Kidney epithelial cell (primary cell): ENCODE data around the gene CAPN14. TPM values are rescaled to one million over a fixed set of nuclear protein-coding genes. Genes with fewer than 3 reads are reported as not detected.

Experiments used
- DNase-seq: peaks from one replicate; pipeline ENCODE4 v3.0.0-alpha.2; 2010; ENCODE audit warnings: low read depth
- H3K27me3 ChIP-seq: 2 replicates; pipeline ENCODE4 v1.6.0; 2011; ENCODE audit warnings: low read length; ENCODE audit not compliant: control insufficient read depth, insufficient read depth
- H3K36me3 ChIP-seq: 2 replicates; pipeline ENCODE4 v1.5.1; 2011; ENCODE audit warnings: low read length; ENCODE audit not compliant: control insufficient read depth, insufficient read depth
- H3K4me3 ChIP-seq: 2 replicates; pipeline ENCODE4 v1.5.1; 2011; ENCODE audit warnings: low read depth, mild to moderate bottlenecking, control low read depth, low read length
- CTCF ChIP-seq: IDR thresholded peaks from 2 replicates; pipeline ENCODE4 v1.5.1; 2011; ENCODE audit warnings: mild to moderate bottlenecking, moderate library complexity, low read length, control low read depth, inconsistent platforms; ENCODE audit not compliant: insufficient read depth, poor library complexity, severe bottlenecking
- total RNA-seq: library from RNA; depleted of rRNA; stranded (reverse); fragments of >200 nt; gene quantifications from 2 replicates; pipeline ENCODE4 v1.2.3, GENCODE V29; 2015

The CAPN14 gene
- total RNA-seq, 1 donor from 2014 or later = 0.58 TPM

DNA sequence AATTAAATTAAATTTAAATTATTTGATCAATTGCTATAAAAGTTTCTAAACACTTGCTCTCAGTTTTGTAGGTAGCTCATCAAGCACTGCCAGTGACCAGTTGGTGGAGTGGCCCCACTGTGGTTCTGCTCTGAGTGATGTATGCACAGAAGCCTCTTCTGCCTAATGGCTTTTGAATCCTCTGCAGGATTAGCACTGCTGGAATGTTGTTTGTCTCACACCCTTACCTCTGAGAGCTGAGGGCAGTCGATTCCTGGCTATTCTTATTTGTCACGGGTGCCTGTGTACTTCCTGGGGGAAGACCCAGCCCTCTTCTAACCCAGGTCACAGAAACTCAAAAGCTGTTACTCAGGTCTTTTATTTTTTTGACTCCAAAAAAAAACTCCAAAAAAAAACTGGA lies 9.5 kb downstream of the CAPN14 start:
- no peak for DNase-seq
- H3K27me3 ChIP-seq = peaks cover 3% of the 10 kb centered on the region
- no peak for TF ChIP-seq CTCF
- H3K4me3 ChIP-seq = no peak overlapping the region
- no peaks in the 10 kb centered on the region for H3K36me3 ChIP-seq

DNA sequence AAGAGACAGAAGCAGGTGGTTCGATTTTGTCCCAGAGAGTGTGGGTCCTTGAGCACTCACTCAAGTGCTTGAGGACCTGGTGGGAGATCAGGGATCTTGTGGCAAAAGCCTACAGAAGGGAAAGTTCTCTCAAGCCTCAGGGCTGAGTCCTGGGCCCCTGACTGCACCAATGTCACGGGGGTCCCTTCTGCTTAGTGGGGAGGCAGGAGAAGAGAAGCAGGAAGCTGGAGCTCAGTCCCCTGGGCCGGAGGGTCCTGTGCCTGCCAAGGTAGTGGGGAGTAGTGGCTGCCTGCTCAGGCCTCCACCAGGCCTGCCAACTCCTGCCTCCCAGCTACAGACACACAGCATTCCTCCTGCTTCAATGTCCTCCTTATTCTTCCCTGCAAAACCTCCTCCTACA lies 11.7 kb downstream of the CAPN14 start:
- Histone ChIP-seq H3K27me3 (peaks cover 3% of the 10 kb centered on the region), H3K36me3 (no peaks in the 10 kb centered on the region), H3K4me3 (no peak overlapping the region)
- TF ChIP-seq CTCF = no peak
- DNase-seq = no peak

- no peak overlapping the region for H3K4me3 ChIP-seq
- no peak for DNase-seq
- H3K36me3 ChIP-seq = no peaks in the 10 kb centered on the region
- TF ChIP-seq CTCF = no peak
- H3K27me3 ChIP-seq = peaks cover 3% of the 10 kb centered on the region
These were observed 12.1 kb downstream of the CAPN14 start for GRCh38 chr2:31205186-31205585.

DNA sequence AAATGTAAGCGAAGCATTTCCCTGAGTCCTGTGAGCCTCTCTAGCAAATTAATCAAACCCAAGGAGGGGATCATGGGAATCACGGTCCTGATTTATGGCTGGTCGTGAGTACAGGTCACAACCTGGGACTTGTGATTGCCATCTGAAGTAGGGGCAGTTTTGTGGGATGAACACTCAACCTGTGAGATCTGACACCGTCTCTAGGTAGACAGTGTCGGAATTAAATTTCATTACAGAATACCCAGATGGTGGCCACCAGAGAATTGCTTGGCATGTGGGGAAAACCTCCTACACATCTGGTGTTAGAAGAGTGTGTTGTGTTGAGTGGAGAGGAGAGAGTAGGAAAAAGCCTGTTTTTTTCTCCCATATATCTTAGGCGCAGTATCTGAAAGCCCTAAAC lies 12.5 kb downstream of the CAPN14 start:
- Histone ChIP-seq H3K36me3 (no peaks in the 10 kb centered on the region), H3K4me3 (no peak overlapping the region), H3K27me3 (peaks cover 3% of the 10 kb centered on the region)
- no peak for DNase-seq
- no peak for TF ChIP-seq CTCF

GRCh38 chr2:31203916-31204315 lies 13.4 kb downstream of the CAPN14 start:
- Histone ChIP-seq H3K4me3 (no peak overlapping the region), H3K36me3 (no peaks in the 10 kb centered on the region), H3K27me3 (peaks cover 3% of the 10 kb centered on the region)
- no peak for DNase-seq
- no peak for TF ChIP-seq CTCF

- Histone ChIP-seq H3K36me3 (no peaks in the 10 kb centered on the region), H3K4me3 (no peak overlapping the region), H3K27me3 (peaks cover 3% of the 10 kb centered on the region)
- DNase-seq = no peak
- TF ChIP-seq CTCF = no peak
These were observed 14.5 kb downstream of the CAPN14 start for GRCh38 chr2:31202833-31203232.
